HG02981 (cell line): ENCODE data around the gene PPM1F.

Source experiments
- ATAC-seq: cut with Tn5 transposase; IDR thresholded peaks from one replicate; pipeline ENCODE4 v1.9.1; 2021; ENCODE audit warnings: mild to moderate bottlenecking, moderate library complexity; ENCODE audit not compliant: unreplicated experiment

Gene PPM1F

DNA sequence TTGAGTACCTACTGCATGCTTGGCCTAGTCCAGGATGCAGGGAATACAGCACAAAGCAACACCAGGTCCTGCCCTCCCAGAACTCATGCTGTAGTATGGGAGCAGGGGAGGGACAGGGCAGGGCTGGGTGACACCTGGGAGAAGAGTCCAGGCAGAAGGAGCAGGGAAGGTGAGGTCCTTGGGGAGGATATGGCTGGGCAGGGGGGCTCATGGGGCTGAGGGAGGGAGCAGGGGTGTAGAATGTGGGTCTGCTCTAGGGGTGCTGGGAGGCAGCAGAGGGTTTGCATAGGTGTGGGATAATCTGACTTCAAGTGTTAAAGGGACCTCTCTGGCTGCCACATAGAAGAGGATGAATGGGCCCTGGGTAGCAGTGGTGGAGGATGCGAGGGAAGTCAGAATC, 25.2 kb upstream of the PPM1F start:
- no peak for ATAC-seq

DNA sequence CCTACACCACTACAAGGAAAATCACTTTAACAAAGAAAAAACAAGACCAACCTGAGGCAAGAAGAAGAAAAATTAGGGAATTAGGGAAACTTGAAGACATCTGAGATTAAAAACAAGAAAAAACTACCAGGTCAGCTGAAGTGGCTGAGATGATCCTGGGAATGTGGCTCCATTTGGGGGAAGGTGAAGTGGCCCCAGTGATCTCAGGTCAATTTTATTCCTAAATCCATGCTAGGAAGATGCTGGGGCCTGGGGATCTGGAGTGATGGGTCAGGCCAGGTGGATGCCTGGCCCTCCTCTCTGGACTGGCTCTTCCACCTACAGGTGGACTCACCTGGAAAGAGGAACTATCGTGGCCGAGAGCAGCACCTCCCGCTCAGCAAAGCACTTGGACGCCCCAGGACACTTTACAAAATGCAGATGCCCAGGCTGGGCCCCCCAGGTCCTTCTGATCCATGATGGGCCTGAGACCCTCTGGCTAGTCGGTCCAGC, 23.3 kb upstream of the PPM1F start:
- no peak for ATAC-seq

DNA sequence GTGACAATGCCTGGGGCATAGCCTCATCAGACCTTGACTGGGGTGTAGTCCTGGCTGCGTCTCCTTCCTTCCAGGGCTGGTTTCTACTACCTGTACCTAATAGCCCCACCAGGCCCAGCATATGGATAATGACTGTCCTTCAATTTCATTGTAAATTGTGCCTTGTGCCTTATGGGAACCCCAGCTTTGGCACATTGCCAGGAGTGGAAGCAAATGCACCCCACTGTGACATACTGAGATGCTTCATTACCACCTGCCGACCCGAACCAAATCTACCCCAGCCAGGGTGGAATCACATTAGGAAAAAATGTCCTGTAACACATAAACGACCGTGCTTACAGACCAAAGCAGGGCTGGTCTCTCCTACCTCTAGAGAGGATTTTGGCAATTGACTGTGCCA, 22.6 kb upstream of the PPM1F start:
- no peak for ATAC-seq

DNA sequence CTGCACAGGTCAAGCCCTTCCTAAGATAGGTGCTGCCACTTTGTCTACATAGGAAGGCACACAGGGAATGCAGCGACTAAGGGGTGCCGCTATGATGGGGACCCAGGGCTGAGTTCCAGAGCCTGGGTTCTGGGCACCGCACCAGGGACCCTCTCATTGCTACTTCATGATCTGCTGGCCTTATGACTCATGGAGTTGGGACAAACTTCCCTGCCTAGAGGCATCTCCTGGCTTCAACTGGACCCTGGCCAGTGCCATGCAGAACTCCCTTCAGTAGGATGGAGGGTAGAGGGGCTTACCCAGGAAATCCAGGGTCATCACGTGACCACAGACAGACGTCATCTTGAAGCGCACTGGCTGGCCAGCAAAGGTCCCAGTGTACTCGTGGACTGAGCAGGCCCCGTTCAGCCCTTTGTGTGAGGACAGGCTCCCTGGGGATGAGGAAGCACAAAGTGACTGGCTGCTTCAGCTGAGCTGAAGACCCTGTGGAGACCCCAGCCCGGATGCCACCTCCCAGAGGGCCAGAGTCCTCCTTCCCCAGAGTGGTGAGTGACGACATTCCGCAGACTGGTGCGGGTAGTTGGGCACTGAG, 21.5 kb upstream of the PPM1F start:
- ATAC-seq: no peak

DNA sequence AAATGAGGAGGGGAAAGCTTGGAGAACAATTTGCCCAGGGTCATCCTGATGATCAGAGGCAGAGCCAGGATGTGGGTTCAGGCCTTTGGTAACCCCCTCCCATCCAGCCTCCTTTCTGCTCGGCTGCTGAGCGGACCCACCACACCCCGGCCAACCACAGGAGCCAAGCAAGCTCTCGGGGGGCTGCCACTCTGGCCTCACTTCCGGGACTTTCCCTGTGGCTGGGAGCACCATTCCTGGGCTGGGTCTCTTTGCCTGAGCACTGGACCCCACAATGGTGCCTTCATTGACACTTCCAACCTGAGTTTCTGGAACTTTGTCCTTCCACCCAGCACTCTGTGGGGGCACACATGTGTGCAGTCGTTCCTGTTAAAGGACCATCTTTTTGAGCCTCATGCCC, 20.2 kb upstream of the PPM1F start:
- ATAC-seq: no peak

DNA sequence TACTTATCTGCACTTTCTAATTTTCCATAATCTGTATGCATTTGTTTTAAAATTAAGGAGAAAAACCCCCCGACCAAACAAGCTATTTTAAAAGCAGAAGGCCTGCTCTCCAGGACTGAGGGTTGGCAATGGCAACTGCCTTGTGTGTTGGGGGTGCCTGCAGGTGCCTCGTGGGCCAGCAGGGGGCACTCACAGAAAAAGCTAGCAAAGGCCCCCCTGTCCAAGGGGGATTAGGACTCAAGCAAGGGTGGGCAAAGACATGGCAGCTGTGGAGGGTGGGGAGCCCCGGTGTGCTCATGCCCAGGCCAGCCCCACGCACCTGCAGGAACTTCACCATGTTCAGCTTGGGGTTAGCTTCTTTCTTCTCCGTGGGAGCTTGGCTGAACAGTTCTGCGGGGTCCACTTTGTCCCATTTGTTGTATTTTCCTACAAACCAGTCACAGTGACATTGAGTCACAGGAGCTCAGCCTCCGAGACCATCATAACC, 19.7 kb upstream of the PPM1F start:
- ATAC-seq: no peak

DNA sequence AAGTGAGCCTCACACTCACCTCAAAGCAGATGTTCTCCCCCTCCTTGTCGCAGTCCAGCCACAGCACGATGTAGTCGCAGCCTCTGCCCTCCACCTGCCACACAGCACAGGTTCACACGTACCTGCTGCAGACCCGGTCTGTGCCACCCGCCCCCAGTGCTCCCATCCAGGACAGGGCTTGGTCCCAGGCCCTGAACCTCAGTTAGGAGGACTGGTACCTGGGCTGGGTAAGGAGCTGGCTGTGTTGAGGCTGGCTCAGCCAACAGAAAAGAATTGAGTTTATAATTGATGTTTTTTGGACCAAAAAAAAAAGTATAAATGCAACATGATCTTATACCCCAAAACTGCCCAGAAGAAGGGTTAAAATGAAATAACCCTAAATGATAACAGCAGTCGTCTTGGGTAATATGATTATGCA, 19.2 kb upstream of the PPM1F start:
- ATAC-seq: no peak

DNA sequence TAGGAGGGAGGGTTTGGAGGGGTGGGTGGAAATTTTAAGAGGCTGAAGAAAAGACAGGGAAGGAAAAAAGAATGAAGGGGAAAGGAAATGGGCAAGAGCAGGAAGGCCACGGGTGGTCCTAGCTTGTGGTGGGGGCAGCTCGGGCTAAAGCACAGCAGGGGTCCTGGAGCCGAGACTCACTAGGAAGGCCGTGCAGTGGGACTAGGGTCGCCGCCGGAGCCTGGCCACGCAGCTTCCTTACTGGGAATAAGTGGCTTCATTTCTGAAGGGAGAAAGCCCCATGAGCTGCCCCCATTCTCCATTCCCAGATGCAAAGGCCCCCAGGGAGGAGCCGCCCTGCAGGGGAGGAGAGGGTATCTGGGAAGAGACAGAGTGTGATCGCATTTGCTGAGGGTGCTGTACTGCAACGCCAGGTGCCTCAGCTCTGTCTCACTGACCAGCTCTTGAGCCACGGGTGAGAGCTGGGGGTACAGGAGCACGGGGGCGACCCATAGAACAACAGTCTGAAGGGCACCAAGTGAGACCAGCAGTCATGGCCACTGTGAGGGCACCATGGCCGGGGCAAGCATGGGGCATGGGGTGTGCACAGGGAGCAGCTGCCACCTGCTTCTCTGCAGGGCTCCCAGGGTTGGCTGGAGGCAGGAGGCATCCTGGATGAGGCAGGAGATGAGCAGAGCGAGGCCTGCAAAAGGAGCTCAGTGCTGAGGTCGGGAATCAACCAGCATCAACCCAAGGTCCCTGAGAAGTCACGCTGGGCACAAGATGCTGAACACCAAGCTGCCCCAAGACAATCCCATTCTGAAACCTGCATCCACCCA, 18.4 kb upstream of the PPM1F start:
- ATAC-seq: no peak

DNA sequence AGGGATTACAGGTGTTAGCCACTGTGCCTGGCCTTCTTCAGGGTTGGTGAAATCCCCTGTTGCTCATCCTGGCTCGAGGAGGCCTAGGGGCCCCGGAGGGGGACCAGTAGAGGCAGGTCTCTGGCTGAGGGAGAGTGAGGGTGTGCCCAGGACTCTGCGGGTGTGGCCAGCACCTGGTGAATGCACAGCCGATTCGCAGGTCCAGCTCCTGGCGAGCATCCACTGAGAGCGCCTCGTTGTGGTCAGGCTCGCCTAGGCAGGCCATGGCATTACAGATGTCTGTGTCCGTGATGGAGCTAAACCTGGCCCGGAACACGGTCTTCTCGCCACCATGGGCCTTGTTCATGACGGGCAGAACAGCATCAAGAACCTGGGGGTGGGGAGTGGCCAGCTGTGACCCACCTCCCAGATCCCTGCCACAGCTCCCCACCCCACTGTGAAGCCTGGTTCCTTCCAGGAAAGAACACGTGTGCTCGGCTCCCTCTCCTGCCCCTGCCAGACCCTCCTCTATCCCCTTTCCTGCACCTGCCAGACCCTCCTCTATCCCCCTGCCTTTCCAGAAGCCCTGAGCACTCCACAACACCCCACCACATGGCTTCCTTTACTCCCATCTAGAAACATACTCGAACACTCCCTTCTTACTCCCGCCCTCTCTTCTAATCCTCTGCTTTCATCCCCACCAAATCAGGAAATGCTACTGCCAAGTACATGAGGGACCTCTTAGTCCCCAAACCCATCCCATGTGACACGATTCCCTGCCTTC, 17.6 kb upstream of the PPM1F start:
- ATAC-seq: no peak

DNA sequence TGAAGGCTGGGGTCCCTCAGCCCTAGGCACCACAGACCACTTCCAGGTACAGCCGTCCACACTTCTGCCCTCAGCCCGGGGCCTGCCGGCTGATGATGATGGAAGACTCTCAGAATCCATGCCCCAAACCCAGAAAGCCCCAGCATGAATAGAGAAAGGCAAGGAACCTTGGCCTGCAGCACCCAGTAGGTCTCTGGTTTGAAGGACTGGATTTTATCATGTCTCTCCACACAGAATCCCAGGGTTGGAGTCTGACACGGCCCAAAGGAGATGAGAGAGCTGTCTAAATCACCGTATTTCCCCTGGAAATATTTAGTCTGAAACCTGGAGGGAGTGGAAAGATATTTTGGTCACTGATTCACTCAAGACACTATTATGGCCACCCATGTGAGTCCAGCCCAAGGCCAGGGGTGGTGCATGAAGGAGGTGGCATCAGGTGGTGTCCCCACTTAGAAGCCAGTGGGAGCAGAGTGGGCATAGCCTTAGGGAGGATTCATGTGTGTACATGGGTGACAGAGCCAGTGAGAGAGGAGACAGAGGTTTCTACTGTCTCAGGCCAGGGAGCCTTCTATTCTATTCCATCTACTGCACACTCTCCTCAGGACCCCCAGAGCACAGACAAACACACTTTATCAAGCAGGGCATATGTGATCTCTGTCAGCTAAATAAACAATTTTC, 15.9 kb upstream of the PPM1F start:
- ATAC-seq: no peak

DNA sequence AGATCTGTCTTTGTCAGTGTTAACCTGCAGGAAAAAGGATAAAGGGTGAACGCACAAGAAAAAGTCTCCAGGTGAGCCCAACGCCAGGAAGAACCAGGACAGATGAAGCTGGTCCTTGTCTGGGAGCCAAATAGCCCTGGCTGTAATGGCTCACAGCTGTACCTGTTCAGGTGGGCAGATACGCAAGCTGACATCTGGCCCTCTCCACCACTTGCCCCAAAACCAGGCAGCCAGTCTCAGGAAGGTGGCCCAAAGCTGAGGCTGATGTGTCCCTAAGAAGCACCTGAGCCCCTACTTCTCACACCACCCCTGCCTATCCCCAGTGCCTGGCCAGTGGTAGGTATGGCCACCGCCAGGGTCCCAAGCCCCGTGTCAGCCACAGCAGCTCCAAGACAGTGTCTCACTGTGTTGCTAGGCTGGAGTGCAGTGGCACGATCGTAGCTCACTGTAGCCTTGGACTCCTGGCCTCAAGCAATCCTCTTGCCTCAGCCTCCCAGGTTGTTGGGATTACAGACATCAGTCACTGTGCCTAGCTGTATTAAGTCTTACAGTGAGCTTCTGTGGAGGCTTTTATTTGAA, 15.1 kb upstream of the PPM1F start:
- no peak for ATAC-seq

DNA sequence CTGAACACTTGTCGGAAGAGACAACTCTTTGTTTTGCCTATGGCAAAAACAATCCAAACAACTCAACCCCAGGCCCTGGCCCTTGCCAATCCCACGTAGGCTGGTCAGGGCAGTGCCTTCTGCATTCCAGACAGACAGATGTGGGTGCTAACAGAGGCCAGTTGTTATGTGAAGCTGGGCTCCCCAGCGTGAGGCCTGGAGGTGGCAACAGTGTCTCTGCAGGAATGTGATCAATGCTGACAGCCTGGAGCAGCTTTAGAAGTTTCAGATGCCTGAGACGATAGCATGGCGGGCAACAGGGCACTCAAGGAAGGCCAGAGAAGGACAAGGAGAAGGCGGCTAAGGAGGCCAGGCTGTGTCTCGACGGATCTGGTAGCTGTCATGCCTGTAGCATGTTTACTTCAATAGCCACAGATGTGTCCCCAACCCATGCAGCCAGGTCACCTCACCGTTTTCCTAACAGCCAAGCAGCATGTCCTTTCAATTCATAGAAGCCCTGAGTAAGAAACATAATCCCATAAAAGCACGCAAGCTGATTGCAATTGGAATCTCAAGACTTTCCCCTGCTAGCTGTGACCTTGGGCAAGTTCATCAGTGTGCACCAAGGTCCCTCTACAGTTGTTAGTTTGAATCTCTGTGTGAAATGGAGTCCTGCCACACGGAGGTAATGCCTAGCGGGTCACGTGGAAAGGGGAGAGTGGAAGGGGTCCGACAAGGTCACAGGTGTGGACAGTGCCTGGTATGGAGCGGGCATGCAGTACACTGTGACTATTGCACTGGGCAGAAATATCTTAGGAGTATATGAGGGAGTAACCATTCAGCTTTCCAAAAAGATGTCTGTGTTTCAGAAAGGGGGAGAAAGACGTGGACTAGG, 14.2 kb upstream of the PPM1F start:
- ATAC-seq: no peak

DNA sequence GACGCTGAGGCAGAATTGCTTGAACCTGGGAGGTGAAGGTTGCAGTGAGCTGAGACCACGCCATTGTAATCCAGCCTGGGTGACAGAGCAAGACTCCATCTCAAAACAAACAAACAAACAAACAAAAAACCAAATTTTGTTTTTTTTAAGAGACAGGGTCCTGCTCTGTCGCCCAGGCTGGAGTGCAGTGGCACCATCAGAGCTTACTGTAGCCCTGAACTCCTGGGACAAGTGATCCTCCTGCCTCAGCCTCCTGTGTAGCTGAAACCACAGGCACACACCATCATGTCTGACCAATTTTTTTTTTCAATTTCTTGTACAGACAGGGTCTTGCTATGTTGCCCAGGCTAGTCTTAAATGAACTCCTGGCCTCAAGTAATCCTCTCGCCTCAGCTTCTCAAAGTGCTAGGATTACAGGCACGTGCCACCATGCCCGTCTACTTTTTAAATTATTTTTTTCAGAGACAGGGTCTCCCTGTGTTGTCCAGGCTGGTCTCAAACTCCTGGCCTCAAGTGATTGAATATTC, 13.2 kb upstream of the PPM1F start:
- ATAC-seq: no peak

DNA sequence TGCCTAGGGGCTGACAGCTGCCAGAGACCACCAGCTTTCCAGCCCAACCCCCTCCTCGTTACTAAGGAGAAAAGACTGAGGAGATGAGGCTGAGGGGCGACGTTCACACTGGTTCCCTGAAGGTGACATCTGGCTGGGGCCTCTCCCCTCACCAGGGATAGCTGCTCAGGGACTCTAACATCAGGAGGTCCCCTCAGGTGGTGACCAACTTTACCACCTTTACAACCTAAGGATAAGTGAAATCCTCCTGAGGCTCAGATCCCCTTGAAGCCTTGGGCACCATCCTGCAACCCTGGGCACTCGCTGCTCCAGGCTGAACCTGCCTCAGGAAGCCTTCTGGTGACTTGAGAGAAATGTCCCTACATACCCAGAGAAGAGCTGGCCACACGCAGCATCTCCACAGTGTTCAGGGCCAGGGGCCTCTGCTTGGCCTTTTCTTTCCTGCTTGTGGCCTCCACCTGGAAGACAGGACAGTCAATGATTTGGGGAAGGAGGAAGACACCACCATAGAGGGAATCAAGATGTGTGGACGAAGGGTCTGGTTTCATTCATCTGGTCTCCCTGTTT, 12.4 kb upstream of the PPM1F start:
- ATAC-seq: no peak

DNA sequence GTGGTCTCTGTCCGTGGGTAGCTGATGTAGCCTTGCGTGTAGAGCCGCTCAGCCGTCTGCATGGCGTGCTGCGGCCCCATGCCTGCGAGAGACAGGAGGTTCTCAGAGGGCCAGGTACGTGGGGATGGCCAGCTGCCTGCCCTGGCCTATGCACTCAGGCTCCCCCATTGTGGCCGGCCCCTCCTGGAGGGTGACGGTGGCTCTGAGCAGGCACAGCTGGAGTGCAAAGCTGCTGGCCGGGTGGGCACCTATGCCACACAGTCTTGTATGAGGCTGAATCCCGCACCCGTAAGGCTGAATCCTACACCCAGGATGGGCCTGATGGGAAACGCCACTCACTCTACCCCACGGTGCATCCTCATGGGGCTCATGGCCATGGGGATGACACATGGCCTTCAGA, 11.6 kb upstream of the PPM1F start:
- ATAC-seq: no peak

DNA sequence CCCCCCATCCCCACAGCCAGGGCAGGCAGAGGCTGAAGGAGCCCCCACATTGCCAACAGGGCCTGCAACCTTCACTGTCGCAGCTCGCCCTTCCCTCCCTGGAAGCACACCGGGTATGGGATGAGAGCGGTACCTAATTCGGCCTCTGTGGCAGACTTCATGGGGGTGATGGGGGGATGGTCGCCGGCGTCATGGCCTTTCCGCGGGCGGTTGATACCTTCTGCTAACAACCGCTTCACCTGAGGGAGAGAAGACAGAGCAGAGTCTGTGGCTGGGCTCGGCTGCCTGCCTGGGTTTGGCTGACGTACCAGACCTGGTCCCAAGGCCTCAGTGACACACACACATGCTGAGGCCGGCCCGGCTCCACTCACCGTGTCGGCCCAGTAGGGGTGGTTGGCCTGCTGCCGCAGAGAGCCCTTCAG, 11.2 kb upstream of the PPM1F start:
- ATAC-seq: no peak

DNA sequence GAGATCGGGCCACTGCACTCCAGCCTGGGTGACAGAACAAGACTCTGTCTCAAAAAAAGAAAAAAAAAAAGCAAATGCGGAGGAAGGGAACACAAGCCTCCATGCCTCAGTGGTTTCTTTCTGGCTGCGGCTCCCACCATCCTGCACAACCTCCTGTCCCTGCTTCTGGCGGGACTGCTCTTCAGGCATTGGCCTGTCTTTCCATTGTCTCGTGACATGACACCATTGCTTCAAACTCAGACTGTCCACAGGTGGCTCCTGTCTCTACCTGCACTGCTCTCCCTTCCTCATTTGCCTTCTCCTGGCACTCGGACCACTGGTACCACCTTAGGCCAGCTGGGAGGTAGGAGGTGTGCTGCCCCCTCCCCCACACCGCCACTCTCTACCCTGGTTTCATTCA, 10.6 kb upstream of the PPM1F start:
- no peak for ATAC-seq

DNA sequence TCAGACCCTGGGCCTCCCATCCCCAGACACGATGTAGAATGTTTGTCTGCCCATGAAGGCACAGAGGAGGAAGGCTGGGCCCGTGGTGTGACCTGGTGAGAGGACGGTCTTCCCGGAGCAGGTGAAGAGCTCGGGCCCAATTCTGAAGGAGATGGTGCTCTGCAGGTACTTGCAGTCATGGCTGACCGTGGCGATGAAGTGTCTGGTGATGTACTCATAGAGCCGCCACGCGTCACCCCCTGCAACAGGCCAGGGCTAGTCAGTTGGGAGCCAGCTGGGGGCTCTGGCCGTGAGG, 10.0 kb upstream of the PPM1F start:
- ATAC-seq: no peak

DNA sequence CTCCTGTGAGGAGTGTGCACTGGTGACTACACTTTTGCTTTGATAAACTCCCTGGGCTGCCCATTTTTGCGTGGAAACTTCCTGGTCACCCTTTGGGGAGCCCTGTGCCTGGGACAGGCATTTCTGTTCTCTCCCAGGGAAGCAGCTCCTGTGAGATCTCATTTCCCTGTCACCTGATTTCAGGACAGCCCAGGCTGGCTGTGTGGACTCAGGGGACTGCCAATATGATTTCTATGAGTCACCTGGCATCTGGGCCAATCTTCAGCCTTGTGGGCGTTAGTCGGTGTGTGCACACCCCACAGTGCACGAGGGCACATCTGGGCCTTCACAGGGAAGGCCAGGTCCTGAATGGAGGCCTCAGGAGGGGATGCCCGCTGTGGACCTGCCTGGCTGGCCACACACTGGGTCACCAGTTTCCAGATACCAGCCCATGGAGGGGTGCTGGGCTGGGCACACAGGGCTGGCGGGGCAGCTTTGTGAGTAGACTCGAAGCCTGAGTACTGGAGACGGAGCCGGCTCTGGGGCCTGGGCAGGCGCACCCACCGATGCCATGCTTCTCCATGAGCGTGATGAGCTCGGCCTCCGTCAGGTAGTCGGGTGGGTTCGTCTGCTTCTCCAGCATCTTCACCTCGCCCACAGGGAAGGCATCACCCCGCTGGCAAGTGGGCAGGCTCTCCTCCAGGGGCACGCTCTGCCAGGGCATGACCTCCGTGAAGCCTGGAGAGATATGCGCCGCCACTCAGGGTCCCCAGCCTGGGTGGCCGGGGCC, 9.4 kb upstream of the PPM1F start:
- no peak for ATAC-seq
